ENCODE results near the gene RAB41. TPM values are rescaled to one million over a fixed set of nuclear protein-coding genes. Genes with fewer than 3 reads are reported as not detected.

RAB41 gene
- total and polyA plus RNA-seq, 10 of the 15 experiments (the other 5 are each of a cell fraction or from before 2014, with no cell fraction given): 0.05 to 0.31 TPM; not detected in 8

DNA sequence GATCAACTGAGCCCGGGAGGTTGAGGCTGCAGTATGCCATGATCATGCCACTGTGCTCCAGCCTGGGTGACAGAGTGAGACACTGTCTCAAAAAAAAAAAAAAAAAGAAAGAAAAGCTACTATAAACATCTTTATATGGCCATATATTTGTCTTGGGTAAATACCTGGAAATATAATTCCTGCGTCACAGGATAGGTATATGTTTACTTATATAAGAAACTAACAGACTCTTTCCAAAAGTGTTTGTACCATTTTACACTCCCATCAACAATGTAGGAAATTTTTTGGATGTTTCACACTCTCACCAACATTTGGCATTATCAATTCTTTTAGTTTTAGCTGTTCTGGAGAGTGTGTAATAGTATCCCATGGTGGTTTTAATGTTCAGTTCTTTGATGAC, 34.7 kb upstream of the RAB41 start:
- no peak for ATAC-seq
- H3K4me2 ChIP-seq (ENCODE audit: control insufficient read depth, insufficient read depth): no peak overlapping the region
- no peak overlapping the region for H3K9ac ChIP-seq (ENCODE audit: control insufficient read depth, insufficient read depth, low read length)
- no peaks in the 10 kb centered on the region for H4K20me1 ChIP-seq (ENCODE audit: control insufficient read depth, insufficient read depth)
- no peak for DNase-seq (ENCODE audit: low read depth, low spot score)
- no TSS peak for BruUV-seq (replicated peaks)
- intact Hi-C loops (cut with micrococcal nuclease; ENCODE audit: unreplicated experiment): no loop called here
- in situ Hi-C loops (cut with MboI): no loop called here
- H3K9me3 ChIP-seq (replicated peaks; ENCODE audit: control insufficient read depth, insufficient read depth, low read length): no peaks in the 10 kb centered on the region
- H3K27ac ChIP-seq (ENCODE audit: control insufficient read depth, insufficient read depth): no peak overlapping the region
- H3K4me3 ChIP-seq: no peak overlapping the region
- H3K79me2 ChIP-seq (ENCODE audit: control insufficient read depth, insufficient read depth, low read length): no peaks in the 10 kb centered on the region
- H3K27me3 ChIP-seq (replicated peaks in 1 of 2; ENCODE audit: control insufficient read depth in 2 of 2, insufficient read depth in 2 of 2, low read length in 1 of 2): no peaks in the 10 kb centered on the region
- H2AFZ ChIP-seq (ENCODE audit: control insufficient read depth, low read depth, low read length): no peak overlapping the region
- no peaks in the 10 kb centered on the region for H3K36me3 ChIP-seq (ENCODE audit: control insufficient read depth in 2 of 2, insufficient read depth in 2 of 2, low read length in 1 of 2)
- SMC1A ChIA-PET (ENCODE audit: uncharacterized antibody, unreplicated experiment): no interaction called here
- 100% methylated on average over 1 of the region's 2 CpGs for WGBS (ENCODE audit: insufficient coverage, insufficient replicate concordance, low lambda C conversion rate, missing lambda C conversion rate)
- POLR2A ChIA-PET: no interaction called here
- FAIRE-seq: no peak
- H3K4me1 ChIP-seq (ENCODE audit: control insufficient read depth, insufficient read depth, low read length): no peaks in the 10 kb centered on the region
- TF ChIP-seq PML (IDR thresholded peaks at IDR 0.05; ENCODE audit: low read length): no peak
- TF ChIP-seq ZNF217 (IDR thresholded peaks at IDR 0.05): no peak
- TF ChIP-seq SREBF1 (IDR thresholded peaks at IDR 0.05; ENCODE audit: low read length): no peak
- no peak for TF ChIP-seq BHLHE40 (IDR thresholded peaks at IDR 0.05; ENCODE audit: borderline replicate concordance in 1 of 2, low read depth in 2 of 2, low read length in 1 of 2)
- no peak for TF ChIP-seq IKZF2 (IDR thresholded peaks at IDR 0.05)
- no peak for TF ChIP-seq RBBP5 (conservative IDR thresholded peaks at IDR 0.05)
- no peak for TF ChIP-seq ATF3 (IDR thresholded peaks at IDR 0.05; ENCODE audit: borderline replicate concordance, extremely low read depth, low read depth, low read length)
- no peak for TF ChIP-seq TBL1XR1 (IDR thresholded peaks at IDR 0.05; ENCODE audit: low read depth, low read length)
- TF ChIP-seq FOXK2 (IDR thresholded peaks at IDR 0.05): no peak
- no peak for TF ChIP-seq TCF12 (IDR thresholded peaks at IDR 0.05; ENCODE audit: low read depth, low read length)
- no peak for TF ChIP-seq SPI1 (IDR thresholded peaks at IDR 0.05; ENCODE audit: borderline replicate concordance, insufficient read depth, low read depth, low read length)
- no peak for TF ChIP-seq SMAD5 (IDR thresholded peaks at IDR 0.05; ENCODE audit: low read depth)
- no peak for TF ChIP-seq RFX5 (IDR thresholded peaks at IDR 0.05; ENCODE audit: low read depth, low read length)
- TF ChIP-seq ETV6 (conservative IDR thresholded peaks at IDR 0.05 in 1 of 2, IDR thresholded peaks at IDR 0.05 in 1 of 2; ENCODE audit: borderline replicate concordance in 1 of 2, low read depth in 1 of 2): no peak
- TF ChIP-seq TARDBP (IDR thresholded peaks at IDR 0.05; ENCODE audit: borderline replicate concordance): no peak
- no peak for TF ChIP-seq CEBPZ (IDR thresholded peaks at IDR 0.05; ENCODE audit: low read depth, low read length)
- TF ChIP-seq TCF7 (IDR thresholded peaks at IDR 0.05; ENCODE audit: borderline replicate concordance): no peak
- CTCF ChIA-PET: no interaction called here
- RAD21 ChIA-PET (ENCODE audit: unreplicated experiment): no interaction called here
